ENCODE measurements around the gene ENPP5. TPM values are rescaled to one million over a fixed set of nuclear protein-coding genes. Genes with fewer than 3 reads are reported as not detected.
"Not testable (repeated sequence)": the region's sequence is repeated elsewhere in the genome, so short reads cannot be mapped to it uniquely, and the experiment has no call there.

The ENPP5 gene
- total RNA-seq, 4 donors from 2014 or later: 0.73 to 8.1 TPM; not detected in 2

DNA sequence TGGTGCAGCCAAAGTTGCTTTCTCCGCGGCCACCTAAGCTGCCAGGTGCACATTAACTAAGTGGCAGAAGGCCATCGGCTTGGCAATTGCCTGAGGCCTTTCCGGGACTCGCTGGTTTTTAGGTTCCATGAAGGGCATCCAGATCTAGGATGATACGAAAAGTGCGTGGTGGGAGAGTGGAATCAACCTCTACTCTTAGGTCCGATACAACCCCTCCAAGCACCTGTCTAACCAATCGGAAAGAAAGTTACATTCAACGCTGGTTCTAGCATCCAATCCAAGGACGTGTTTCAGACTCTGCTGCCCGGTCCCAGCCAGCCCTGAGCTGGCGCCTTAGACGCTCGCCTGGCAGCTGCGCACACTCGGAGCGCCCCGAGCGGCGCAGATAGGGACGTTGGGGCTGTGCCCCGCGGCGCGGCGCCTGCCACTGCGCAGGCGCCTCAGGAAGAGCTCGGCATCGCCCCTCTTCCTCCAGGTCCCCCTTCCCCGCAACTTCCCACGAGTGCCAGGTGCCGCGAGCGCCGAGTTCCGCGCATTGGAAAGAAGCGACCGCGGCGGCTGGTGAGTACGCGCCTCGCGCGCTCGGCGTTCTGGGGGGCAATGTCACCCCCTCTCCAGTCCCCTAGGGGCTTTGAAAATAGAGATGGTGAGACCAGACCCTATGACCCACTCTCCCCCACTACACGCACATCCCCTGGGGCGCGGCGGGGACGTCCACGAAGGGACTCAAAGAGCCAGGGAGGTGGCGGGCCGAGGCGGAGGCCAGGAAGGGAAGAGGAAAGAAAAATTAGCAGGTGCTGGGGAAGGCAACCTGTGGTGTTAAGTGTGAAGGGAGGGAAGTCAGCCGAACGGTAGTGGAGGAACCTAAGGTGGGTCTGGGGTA is 40.9 kb downstream of the ENPP5 start, which contains the start of gene ENPP4:
TSS of gene ENPP4 (plus strand) at position 361 of the 883 bp plus-strand sequence. CDS start 9,595 bp downstream, outside the sequence.
- Histone ChIP-seq H3K4me1 (no peaks in the 10 kb centered on the region), H3K9me3 (no peaks in the 10 kb centered on the region), H3K27me3 (no peaks in the 10 kb centered on the region), H3K4me3 (peak within 1 kb of the TSS; percentile 56 to 57), H3K27ac (peak within 1 kb of the TSS; percentile 39 to 64), H3K36me3 (no peaks in the 10 kb centered on the region)
- intact Hi-C loops (cut with DNase I; ENCODE audit: low total_unique reads): no loop called here
- peak; percentile 54 to 73 for DNase-seq
- TF ChIP-seq, protein P1, sequence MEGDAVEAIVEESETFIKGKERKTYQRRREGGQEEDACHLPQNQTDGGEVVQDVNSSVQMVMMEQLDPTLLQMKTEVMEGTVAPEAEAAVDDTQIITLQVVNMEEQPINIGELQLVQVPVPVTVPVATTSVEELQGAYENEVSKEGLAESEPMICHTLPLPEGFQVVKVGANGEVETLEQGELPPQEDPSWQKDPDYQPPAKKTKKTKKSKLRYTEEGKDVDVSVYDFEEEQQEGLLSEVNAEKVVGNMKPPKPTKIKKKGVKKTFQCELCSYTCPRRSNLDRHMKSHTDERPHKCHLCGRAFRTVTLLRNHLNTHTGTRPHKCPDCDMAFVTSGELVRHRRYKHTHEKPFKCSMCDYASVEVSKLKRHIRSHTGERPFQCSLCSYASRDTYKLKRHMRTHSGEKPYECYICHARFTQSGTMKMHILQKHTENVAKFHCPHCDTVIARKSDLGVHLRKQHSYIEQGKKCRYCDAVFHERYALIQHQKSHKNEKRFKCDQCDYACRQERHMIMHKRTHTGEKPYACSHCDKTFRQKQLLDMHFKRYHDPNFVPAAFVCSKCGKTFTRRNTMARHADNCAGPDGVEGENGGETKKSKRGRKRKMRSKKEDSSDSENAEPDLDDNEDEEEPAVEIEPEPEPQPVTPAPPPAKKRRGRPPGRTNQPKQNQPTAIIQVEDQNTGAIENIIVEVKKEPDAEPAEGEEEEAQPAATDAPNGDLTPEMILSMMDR (IDR thresholded peaks at IDR 0.05): no peak
- TF ChIP-seq POLR2A (IDR thresholded peaks at IDR 0.05): peak; percentile 56

DNA sequence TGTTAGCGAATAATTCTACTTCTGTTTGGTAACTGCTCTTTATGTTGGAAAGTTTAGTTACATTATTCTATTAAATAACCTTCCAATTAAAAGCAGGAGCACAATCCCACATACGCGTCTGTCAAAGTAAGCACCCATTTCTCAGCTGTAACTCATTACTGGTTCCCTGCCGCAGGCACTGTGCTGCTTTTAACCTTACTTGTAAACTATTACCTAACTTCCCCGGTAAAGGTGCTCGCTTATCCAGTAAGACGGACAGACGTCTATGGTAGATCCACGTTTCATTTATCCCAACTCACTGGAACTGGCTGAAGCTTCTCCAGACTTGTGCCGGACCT is 41.5 kb downstream of the ENPP5 start:
- TF ChIP-seq POLR2A (IDR thresholded peaks at IDR 0.05): no peak
- TF ChIP-seq, protein P1 (IDR thresholded peaks at IDR 0.05): no peak
- no peak for DNase-seq
- intact Hi-C loops (cut with DNase I; ENCODE audit: low total_unique reads): no loop called here
- H3K4me3 ChIP-seq: peak overlapping the region; percentile 56 to 57
- no peaks in the 10 kb centered on the region for H3K27me3 ChIP-seq
- H3K27ac ChIP-seq: no peak overlapping the region
- H3K36me3 ChIP-seq: no peaks in the 10 kb centered on the region
- H3K4me1 ChIP-seq: no peaks in the 10 kb centered on the region
- no peaks in the 10 kb centered on the region for H3K9me3 ChIP-seq

DNA sequence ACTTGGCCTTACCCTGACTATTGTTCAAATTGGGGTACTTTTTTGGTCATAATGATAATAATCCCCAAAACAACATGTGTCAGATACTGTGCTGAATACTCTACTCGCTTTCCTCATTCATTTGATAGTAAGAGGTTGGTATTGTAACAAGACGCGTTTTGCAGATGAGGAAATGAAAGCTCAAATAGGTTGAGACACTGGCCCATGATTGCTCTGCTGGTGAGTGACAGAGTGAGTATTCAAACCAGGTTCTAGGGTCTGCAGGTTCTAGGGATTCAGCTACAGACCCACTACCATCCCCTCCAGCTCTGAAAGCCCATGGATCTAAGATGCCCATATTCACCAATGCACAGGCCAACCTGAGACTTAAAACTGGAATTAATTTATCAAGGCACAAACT is 42.3 kb downstream of the ENPP5 start:
- TF ChIP-seq POLR2A (IDR thresholded peaks at IDR 0.05): no peak
- TF ChIP-seq, protein P1 (IDR thresholded peaks at IDR 0.05): no peak
- no peaks in the 10 kb centered on the region for H3K4me1 ChIP-seq
- H3K9me3 ChIP-seq: no peaks in the 10 kb centered on the region
- intact Hi-C loops (cut with DNase I; ENCODE audit: low total_unique reads): no loop called here
- no peaks in the 10 kb centered on the region for H3K36me3 ChIP-seq
- DNase-seq: no peak
- H3K27ac ChIP-seq: no peak overlapping the region
- H3K27me3 ChIP-seq: no peaks in the 10 kb centered on the region
- H3K4me3 ChIP-seq: no peak overlapping the region

DNA sequence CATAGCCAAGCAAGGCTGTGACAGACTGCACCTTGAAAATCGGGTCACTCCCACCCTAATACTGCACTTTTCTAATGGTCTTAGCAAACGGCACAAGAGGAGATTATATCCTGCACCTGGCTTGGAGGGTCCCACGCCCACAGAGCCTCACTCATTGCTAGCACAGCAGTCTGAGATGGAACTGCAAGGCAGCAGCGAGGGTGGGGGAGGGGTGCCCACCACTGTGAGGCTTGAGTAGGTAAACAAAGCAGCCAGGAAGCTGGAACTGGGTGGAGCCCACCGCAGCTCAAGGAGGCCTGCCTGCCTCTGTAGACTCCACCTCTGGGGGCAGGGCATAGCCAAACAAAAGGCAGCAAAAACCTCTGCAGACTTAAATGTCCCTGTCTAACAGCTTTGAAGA is 51.1 kb downstream of the ENPP5 start:
- H3K4me1 ChIP-seq; H3K4me3 ChIP-seq; H3K27me3 ChIP-seq; H3K9me3 ChIP-seq; H3K36me3 ChIP-seq; intact Hi-C loops (cut with DNase I; ENCODE audit: low total_unique reads); H3K27ac ChIP-seq; DNase-seq: not testable (repeated sequence)

DNA sequence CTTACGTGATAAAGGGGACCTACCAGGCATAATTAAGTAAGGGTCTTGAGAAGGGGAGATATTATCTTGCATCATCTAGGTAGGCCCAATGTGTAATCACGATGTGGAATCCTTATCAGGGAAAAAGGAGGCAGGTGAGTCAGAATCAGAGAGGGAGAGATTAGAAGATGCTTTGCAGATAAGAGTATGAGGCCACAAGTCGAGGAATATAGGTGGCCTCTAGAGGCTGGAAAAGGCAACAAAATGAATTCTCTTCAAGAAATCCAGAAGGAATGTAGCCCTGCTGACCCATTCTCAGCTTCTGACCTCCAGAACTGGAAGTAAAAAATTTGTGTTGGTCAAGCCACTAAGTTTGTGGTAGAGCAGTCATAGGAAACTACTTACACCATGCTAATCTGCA is 51.9 kb downstream of the ENPP5 start:
- Histone ChIP-seq H3K9me3 (no peaks in the 10 kb centered on the region), H3K4me1 (no peaks in the 10 kb centered on the region), H3K27ac (no peak overlapping the region), H3K36me3 (no peaks in the 10 kb centered on the region), H3K27me3 (no peaks in the 10 kb centered on the region), H3K4me3 (no peak overlapping the region)
- intact Hi-C loops (cut with DNase I; ENCODE audit: low total_unique reads): no loop called here
- no peak for DNase-seq
- TF ChIP-seq POLR2A (IDR thresholded peaks at IDR 0.05): no peak
- TF ChIP-seq, protein P1 (IDR thresholded peaks at IDR 0.05): no peak

Measured in uterus (tissue), 4 donors.